GM13976 (cell line): Measurements from ENCODE around the gene DRC7.
"Not testable (repeated sequence)": the region's sequence is repeated elsewhere in the genome, so short reads cannot be mapped to it uniquely, and the experiment has no call there.

Experiments used
- DNase-seq: peaks from one replicate; pipeline ENCODE4 v3.0.0; 2012; ENCODE audit warnings: low spot score
- CTCF ChIP-seq: IDR thresholded peaks from 2 replicates; pipeline ENCODE4 v1.5.1; 2012; ENCODE audit warnings: borderline replicate concordance, mild to moderate bottlenecking; ENCODE audit not compliant: insufficient read depth; ENCODE audit errors: extremely low read depth, missing control alignments, control extremely low read depth
- in situ Hi-C: fragments of 300-500 bp; cut with MboI; formaldehyde crosslinking; loops from one replicate; pipeline ENCODE4 v1.12.0; 2022; ENCODE audit warnings: low sequenced_read_pairs, mixed read lengths, inconsistent platforms; ENCODE audit not compliant: unreplicated experiment

Gene DRC7

GRCh38 chr16:57708168-57708567 is 13.6 kb downstream of the DRC7 start:
- no peak for DNase-seq
- no peak for TF ChIP-seq CTCF
- in situ Hi-C loops = no loop called here

- TF ChIP-seq CTCF = no peak
- no peak for DNase-seq
- in situ Hi-C loops = no loop called here
Observed at GRCh38 chr16:57709663-57710062, 15.1 kb downstream of the DRC7 start.

GRCh38 chr16:57711346-57711745 is 16.7 kb downstream of the DRC7 start:
- no peak for TF ChIP-seq CTCF
- in situ Hi-C loops = no loop called here
- DNase-seq = no peak

GRCh38 chr16:57711993-57712392 is 17.4 kb downstream of the DRC7 start:
- DNase-seq = no peak
- in situ Hi-C loops = no loop called here
- no peak for TF ChIP-seq CTCF

- in situ Hi-C loops, DNase-seq: not testable (repeated sequence)
Observed at GRCh38 chr16:57712569-57712968, 18.0 kb downstream of the DRC7 start.

- TF ChIP-seq CTCF = no peak
- in situ Hi-C loops = no loop called here
- no peak for DNase-seq
Observed at GRCh38 chr16:57713596-57713995, 19.0 kb downstream of the DRC7 start.

- in situ Hi-C loops = no loop called here
- no peak for TF ChIP-seq CTCF
- DNase-seq = no peak
Observed at GRCh38 chr16:57714047-57714446, 19.4 kb downstream of the DRC7 start.
